Fibroblast of lung (primary cell): ENCODE data around the gene CORO2B.

Experiments
- CTCF ChIP-seq, 2 donors: IDR thresholded peaks in 1 of 2; conservative IDR thresholded peaks in 1 of 2; 1 replicate in 1 of 2; 2 replicates in 1 of 2; pipeline ENCODE4 v1.5.1; 2011 to 2012; ENCODE audit warnings: low read length in 2 of 2, control low read depth in 1 of 2, inconsistent platforms in 1 of 2, low read depth in 1 of 2, mild to moderate bottlenecking in 1 of 2
- EZH2 ChIP-seq: IDR thresholded peaks from 2 replicates; pipeline ENCODE4 v1.5.1; 2012; ENCODE audit warnings: low read length, control low read depth, mild to moderate bottlenecking; ENCODE audit errors: missing control alignments

- TF ChIP-seq CTCF (conservative IDR thresholded peaks at IDR 0.05 in 1 of 2, IDR thresholded peaks at IDR 0.05 in 1 of 2; ENCODE audit: low read depth in 1 of 2, low read length in 2 of 2), result no peak
- TF ChIP-seq EZH2, result no peak
Measured at GRCh38 chr15:68632101-68632500, 53.3 kb downstream of the CORO2B start.
